Lower lobe of right lung (tissue), 2 donors: ENCODE results near the gene POFUT2. TPM values are rescaled to one million over a fixed set of nuclear protein-coding genes. Genes with fewer than 3 reads are reported as not detected.

ENCODE experiments used
- ATAC-seq, 2 donors: fragments of 200-7000 bp; cut with Tn5 transposase; one replicate each; pipeline ENCODE4 v1.9.1; 2020 to 2022; ENCODE audit warnings: mild to moderate bottlenecking in 2 of 2, moderate library complexity in 2 of 2
- DNase-seq: peaks from one replicate; pipeline ENCODE4 v3.0.0-alpha.2; 2020
- H3K27ac ChIP-seq: fragments of 200-600 bp; one replicate; pipeline ENCODE4 v1.8.0; 2022
- H3K27me3 ChIP-seq: fragments of 200-600 bp; one replicate; pipeline ENCODE4 v1.8.0; 2022; ENCODE audit warnings: low read depth
- H3K36me3 ChIP-seq: fragments of 200-600 bp; one replicate; pipeline ENCODE4 v1.8.0; 2022; ENCODE audit warnings: mild to moderate bottlenecking
- H3K4me1 ChIP-seq: fragments of 200-600 bp; one replicate; pipeline ENCODE4 v1.8.0; 2022
- H3K4me3 ChIP-seq: fragments of 200-600 bp; one replicate; pipeline ENCODE4 v1.8.0; 2022; ENCODE audit warnings: mild to moderate bottlenecking
- H3K9me3 ChIP-seq: fragments of 200-600 bp; one replicate; pipeline ENCODE4 v1.8.0; 2022
- CTCF ChIP-seq: fragments of 200-600 bp; IDR thresholded peaks from one replicate; pipeline ENCODE4 v1.8.0; 2022; ENCODE audit warnings: antibody characterized with exemption, mild to moderate bottlenecking
- intact Hi-C: fragments of 100-400 bp; cut with DNase I; formaldehyde crosslinking; loops from one replicate; pipeline ENCODE4 v1.11.0; 2022
- total RNA-seq: library from RNA; stranded (reverse); fragmentation: NEBNext Ultra II Directional; extraction: Animal tissue kit (Norgen Biotek cat#: 25700); gene quantifications from one replicate; pipeline ENCODE4 v1.2.1, GENCODE V29; 2021
- donor health status: DM: no; HTN: yes; CAD: no; lungs with severe emphysema.

The POFUT2 gene
- total RNA-seq, 1 donor from 2014 or later, result 29.1 TPM

GRCh38 chr21:45219517-45219916 is 68.2 kb downstream of the POFUT2 start:
- no peak for ATAC-seq
- no peak for DNase-seq
- intact Hi-C loops, result no loop called here
- Histone ChIP-seq H3K4me1 (no peaks in the 10 kb centered on the region), H3K4me3 (no peak overlapping the region), H3K9me3 (no peaks in the 10 kb centered on the region), H3K36me3 (peaks cover 46% of the 10 kb centered on the region), H3K27ac (peak overlapping the region; percentile 33), H3K27me3 (no peaks in the 10 kb centered on the region)
- no peak for TF ChIP-seq CTCF

GRCh38 chr21:45217010-45217409 is 70.7 kb downstream of the POFUT2 start:
- no peak for ATAC-seq
- peaks cover 36% of the 10 kb centered on the region for H3K36me3 ChIP-seq
- intact Hi-C loops, result no loop called here
- H3K4me3 ChIP-seq, result no peak overlapping the region
- H3K27me3 ChIP-seq, result no peaks in the 10 kb centered on the region
- H3K27ac ChIP-seq, result no peak overlapping the region
- no peak for DNase-seq
- no peaks in the 10 kb centered on the region for H3K4me1 ChIP-seq
- no peaks in the 10 kb centered on the region for H3K9me3 ChIP-seq
- no peak for TF ChIP-seq CTCF

GRCh38 chr21:45215213-45215612 is 72.5 kb downstream of the POFUT2 start:
- intact Hi-C loops, result no loop called here
- no peaks in the 10 kb centered on the region for H3K9me3 ChIP-seq
- TF ChIP-seq CTCF, result no peak
- no peak overlapping the region for H3K4me3 ChIP-seq
- no peaks in the 10 kb centered on the region for H3K4me1 ChIP-seq
- DNase-seq (no peak), ATAC-seq (no peak)
- H3K27ac ChIP-seq, result no peak overlapping the region
- no peaks in the 10 kb centered on the region for H3K27me3 ChIP-seq
- peaks cover 36% of the 10 kb centered on the region for H3K36me3 ChIP-seq

Other genes starting within 250 kb of the POFUT2 start
- gene ADARB1, start 213.3 kb downstream of the POFUT2 start, total RNA-seq, result 48.2 TPM
- 45.1 TPM for gene COL18A1, start 117.3 kb upstream of the POFUT2 start, total RNA-seq